HCEC 1CT (cell line): ENCODE measurements around the gene PIN1.
"Not testable (repeated sequence)": the region's sequence is repeated elsewhere in the genome, so short reads cannot be mapped to it uniquely, and the experiment has no call there.

Experiments used
- DNase-seq: peaks from one replicate; pipeline ENCODE4 v3.0.0-alpha.2; 2017

The PIN1 gene

DNA sequence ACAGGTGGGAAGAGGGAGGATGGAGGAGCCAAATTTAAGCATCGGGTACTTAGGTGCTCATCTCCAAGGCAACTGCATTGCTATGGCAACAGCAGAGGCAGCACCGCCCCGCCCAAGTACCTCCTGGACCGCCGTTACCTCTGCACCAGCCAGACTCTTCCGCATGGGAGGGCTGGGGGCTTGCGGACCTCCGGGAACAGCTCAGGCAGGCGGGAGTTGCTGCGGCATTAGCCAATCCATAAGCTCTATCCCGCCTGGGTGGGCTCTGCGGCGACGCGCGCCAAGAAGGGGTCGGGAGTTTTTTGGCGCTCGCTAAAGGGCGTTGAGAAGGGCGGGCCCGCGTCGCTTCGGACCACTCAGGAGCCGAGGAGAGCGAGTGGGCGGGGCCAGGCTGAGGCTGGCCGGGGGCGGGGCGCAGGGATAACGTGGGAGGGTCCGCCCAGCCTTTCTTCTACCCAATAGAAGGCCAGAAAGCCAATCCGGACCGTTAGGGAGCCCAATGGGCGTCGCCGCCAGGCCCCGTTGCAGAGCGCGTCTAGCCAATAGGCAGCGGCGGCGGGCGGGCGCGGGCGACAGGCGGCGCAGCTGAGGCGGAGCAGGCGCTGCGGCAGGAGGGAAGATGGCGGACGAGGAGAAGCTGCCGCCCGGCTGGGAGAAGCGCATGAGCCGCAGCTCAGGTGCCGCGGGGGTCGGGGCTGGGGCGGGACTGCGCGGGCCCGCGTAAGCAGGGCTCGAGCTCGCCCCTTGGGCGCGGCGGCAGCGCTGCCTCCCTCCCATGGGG, at the start of gene PIN1:
PIN1 (plus strand) TSS at position 593 of the 781 bp plus-strand sequence; CDS start at position 620, 27 bp downstream.
- DNase-seq = peak; percentile 99

GRCh38 chr19:9785367-9786331, 49.5 kb upstream of the PIN1 start:
- DNase-seq = peak; percentile 84

GRCh38 chr19:9786342-9786741, 48.8 kb upstream of the PIN1 start:
- DNase-seq = no peak

- DNase-seq = no peak
Observed at GRCh38 chr19:9786819-9787218, 48.3 kb upstream of the PIN1 start.

GRCh38 chr19:9788604-9789003, 46.5 kb upstream of the PIN1 start:
- not testable (repeated sequence) for DNase-seq

DNA sequence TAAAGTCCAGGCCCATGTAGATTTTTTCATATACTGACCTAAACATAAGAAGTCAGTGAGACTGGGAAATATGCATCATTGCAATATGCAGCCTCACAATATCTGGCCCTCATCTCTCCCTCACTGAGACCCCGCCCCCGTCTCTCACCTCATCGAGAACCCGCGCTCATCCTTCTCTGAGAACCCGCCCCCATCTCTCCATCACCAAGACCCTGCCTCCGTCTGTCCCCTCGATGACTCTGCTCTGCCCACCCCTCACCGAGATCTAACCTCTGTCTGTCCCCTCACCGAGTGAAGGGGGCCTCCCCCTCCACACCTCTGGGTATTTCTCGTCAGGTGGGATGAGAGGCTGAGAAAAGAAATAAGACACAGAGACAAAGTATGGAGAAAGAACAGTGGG, 46.1 kb upstream of the PIN1 start:
- DNase-seq = no peak

DNA sequence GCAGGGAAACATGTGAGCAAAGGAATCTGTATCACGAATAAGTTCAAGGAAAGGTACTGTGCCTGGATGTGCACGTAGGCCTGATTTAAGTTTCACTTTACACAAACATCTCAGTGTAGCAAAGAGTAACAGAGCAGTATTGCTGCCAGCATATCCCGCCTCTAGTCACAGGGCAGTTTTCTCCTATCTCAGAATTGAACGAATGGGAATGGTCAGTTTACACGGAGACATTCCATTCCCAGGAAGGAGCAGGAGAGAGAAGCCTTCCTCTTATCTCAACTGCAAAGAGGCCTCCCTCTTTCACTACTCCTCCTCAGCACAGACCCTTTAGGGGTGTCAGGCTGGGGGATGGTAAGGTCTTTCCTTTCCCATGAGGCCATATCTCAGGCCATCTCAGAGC, 45.5 kb upstream of the PIN1 start:
- not testable (repeated sequence) for DNase-seq

- DNase-seq = not testable (repeated sequence)
Observed at GRCh38 chr19:9791073-9791367, 44.1 kb upstream of the PIN1 start.

GRCh38 chr19:9791552-9792205, 43.4 kb upstream of the PIN1 start:
- DNase-seq = peak; percentile 89

GRCh38 chr19:9792206-9793070, 42.7 kb upstream of the PIN1 start:
- DNase-seq = peak; percentile 84

GRCh38 chr19:9793071-9793591, 42.0 kb upstream of the PIN1 start:
- no peak for DNase-seq

- DNase-seq = peak; percentile 78
Observed at GRCh38 chr19:9796113-9796773, 38.9 kb upstream of the PIN1 start.

GRCh38 chr19:9797871-9798270, 37.2 kb upstream of the PIN1 start:
- DNase-seq = no peak

DNA sequence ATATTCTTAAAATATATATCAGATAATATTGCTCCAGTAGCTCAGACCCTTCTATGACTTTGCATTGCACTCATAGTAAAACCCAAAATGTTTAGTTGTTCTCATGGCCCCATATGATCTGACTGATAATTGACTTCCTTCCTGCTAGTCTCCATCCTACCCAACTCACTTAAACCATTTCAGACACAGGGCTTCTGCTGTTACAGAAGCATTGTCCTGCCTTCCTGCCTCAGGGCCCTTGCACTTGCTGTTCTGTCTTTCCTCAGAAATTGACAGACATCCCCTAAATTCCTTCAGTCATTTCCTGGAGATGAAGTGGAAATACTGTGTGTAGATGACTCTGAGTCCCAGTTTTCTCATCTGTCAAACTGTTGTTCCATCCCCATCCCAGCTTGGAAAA, 36.0 kb upstream of the PIN1 start:
- no peak for DNase-seq

- DNase-seq = no peak
Observed at GRCh38 chr19:9801976-9802375, 33.1 kb upstream of the PIN1 start.

GRCh38 chr19:9806803-9807202, 28.3 kb upstream of the PIN1 start:
- no peak for DNase-seq

DNA sequence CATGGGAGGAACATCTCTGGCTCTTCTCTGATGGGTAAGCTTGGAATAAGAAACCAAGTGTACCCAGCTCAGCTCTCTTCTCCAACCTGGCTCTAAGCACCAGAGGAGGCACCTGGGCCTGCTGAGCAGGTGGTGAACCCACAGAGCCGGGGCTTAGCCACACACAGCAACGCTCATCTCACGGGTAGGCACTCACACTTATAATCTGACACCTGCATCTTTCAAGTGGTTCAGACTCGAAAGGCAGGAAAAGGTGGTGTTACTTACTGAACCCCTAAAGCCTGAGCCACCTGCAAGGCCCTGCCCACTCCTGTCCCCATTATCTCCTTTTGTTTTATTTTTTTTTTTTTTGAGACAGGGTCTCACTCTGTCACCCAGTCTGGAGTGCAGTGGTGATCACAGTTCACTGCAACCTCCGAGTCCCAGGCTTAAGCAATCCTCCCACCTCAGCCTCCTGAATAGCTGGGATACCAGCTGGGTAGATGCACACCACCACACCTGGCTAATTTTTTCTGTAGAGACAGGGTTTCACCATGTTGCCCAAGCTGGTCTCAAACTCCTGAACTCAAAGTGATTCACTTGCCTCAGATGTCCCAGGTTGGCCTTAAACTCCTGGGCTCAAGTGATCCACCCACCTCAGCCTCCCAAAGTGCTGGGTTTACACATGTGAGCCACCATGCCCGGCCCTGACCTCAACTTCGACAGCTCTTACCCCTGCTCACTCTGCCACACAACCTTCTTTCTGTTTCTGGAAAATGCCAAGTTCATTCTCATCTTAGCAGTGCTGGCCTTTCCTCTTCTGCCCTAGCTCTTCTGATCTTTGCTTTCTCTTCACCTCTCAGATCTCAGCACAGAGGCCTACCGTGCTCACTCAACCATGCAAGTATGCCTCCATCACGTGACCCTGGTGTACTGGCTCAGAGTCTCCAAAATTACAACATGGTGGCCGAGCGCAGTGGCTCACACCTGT, 26.0 kb upstream of the PIN1 start:
- DNase-seq = no peak

DNA sequence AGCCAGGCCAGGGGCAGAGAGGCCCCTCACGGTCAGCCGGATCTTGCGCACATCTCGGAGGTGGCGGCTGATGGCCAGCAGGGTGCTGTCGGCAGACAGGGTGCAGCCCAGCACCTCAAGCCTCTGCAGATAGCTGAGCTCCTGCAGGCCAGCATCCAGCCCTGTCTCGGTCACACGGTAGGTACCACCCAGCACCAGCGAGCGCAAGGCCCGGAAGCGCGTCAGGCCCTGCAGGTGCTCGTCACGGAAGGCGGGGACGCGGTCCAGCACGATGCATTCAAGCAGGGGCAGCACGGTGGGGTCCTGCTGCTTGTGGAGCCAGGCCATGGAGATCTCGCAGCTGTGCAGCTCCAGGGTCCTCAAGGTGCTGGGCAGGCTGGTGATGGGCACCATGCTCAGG, 24.0 kb upstream of the PIN1 start:
- DNase-seq = no peak

DNA sequence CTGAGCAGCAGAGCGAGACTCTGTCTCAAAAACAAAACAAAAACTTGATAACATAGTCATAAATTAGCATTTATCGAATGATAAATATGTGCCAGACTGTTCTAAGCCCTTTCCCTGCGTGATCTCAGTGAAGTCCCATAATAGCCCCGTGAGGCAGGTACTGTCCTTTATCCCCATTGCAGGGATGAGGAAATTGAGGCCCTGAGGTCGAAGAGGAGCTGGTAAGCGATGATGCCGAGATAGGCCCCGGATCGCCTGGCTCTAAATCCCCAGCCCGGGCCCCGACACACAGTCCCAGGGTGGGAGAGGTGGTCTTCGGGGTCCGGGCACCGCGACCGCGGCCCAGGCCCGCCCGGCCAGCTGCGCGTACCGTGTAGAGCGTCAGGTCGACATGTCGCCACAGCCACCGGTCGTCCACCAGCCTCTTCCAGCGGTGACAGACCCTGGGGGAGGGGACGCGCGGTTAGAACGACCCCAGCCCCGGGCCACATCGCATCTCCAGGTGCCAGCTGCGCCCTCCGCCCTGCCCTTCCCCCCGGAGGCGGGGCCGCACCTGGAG, 16.9 kb upstream of the PIN1 start:
- DNase-seq = no peak
